ENCODE data around the gene AJAP1.

AJAP1 gene

GRCh38 chr1:4671828-4672227 lies 17.4 kb downstream of the AJAP1 start:
- TF ChIP-seq CTCF (IDR thresholded peaks at IDR 0.05; ENCODE audit: insufficient read depth, missing control alignments) = no peak
- DNase-seq (ENCODE audit: insufficient read length, low spot score) (no peak), FAIRE-seq (no peak)

- TF ChIP-seq CTCF (IDR thresholded peaks at IDR 0.05; ENCODE audit: insufficient read depth, missing control alignments) = no peak
- DNase-seq (ENCODE audit: insufficient read length, low spot score) = no peak
- no peak for FAIRE-seq
These were observed 19.1 kb downstream of the AJAP1 start for GRCh38 chr1:4673494-4673893.

- DNase-seq (ENCODE audit: insufficient read length, low spot score) = no peak
- FAIRE-seq = no peak
- no peak for TF ChIP-seq CTCF (IDR thresholded peaks at IDR 0.05; ENCODE audit: insufficient read depth, missing control alignments)
These were observed 19.7 kb downstream of the AJAP1 start for GRCh38 chr1:4674117-4674516.

- TF ChIP-seq CTCF (IDR thresholded peaks at IDR 0.05; ENCODE audit: insufficient read depth, missing control alignments) = no peak
- DNase-seq (ENCODE audit: insufficient read length, low spot score) (no peak), FAIRE-seq (no peak)
These were observed 20.3 kb downstream of the AJAP1 start for GRCh38 chr1:4674676-4675075.

GRCh38 chr1:4675454-4676186 lies 21.2 kb downstream of the AJAP1 start:
- no peak for DNase-seq (ENCODE audit: insufficient read length, low spot score)
- no peak for TF ChIP-seq CTCF (IDR thresholded peaks at IDR 0.05; ENCODE audit: insufficient read depth, missing control alignments)
- no peak for FAIRE-seq

GRCh38 chr1:4676253-4676652 lies 21.8 kb downstream of the AJAP1 start:
- FAIRE-seq = no peak
- no peak for DNase-seq (ENCODE audit: insufficient read length, low spot score)
- TF ChIP-seq CTCF (IDR thresholded peaks at IDR 0.05; ENCODE audit: insufficient read depth, missing control alignments) = no peak

- TF ChIP-seq CTCF (IDR thresholded peaks at IDR 0.05; ENCODE audit: insufficient read depth, missing control alignments) = no peak
- no peak for DNase-seq (ENCODE audit: insufficient read length, low spot score)
- FAIRE-seq = no peak
These were observed 23.2 kb downstream of the AJAP1 start for GRCh38 chr1:4677608-4678007.
